ENCODE data around the gene ATXN7L1.

- TF ChIP-seq CTCF (IDR thresholded peaks at IDR 0.05) (no peak), POLR2A (IDR thresholded peaks at IDR 0.05) (no peak)
Observed at GRCh38 chr7:105623906-105624305, 252.5 kb downstream of the ATXN7L1 start.

Data from Peyer's patch (tissue), 4 donors.